ENCODE measurements around the gene PRORP.

GRCh38 chr14:35159742-35160409 lies 37.5 kb downstream of the PRORP start:
- TF ChIP-seq CTCF (conservative IDR thresholded peaks at IDR 0.05 in 1 of 2, IDR thresholded peaks at IDR 0.05 in 1 of 2; ENCODE audit: extremely low read depth in 1 of 2, insufficient read depth in 1 of 2, low read depth in 1 of 2, low read length in 2 of 2), result no peak
- TF ChIP-seq EZH2 (IDR thresholded peaks at IDR 0.05; ENCODE audit: borderline replicate concordance, low read length), result no peak

All from mammary epithelial cell (primary cell).